Body of pancreas (tissue), 4 donors: ENCODE measurements around the gene HOXD4. TPM values are rescaled to one million over a fixed set of nuclear protein-coding genes. Genes with fewer than 3 reads are reported as not detected.

Experiments used
- ATAC-seq: fragments of 150-250 bp; one replicate; pipeline ENCODE4 v1.9.1; 2016
- DNase-seq, 4 donors: peaks; one replicate each; pipeline ENCODE4 v3.0.0-alpha.2; 2019
- H3K27ac ChIP-seq, 4 donors: fragments of 200-600 bp; sonication (generic); 1 replicate in 3 of 4; 2 replicates in 1 of 4; pipeline versions ENCODE4 v1.5.1 to v1.6.1; 2016 to 2019; ENCODE audit warnings: mild to moderate bottlenecking in 1 of 4, mixed read lengths in 1 of 4, moderate library complexity in 1 of 4
- H3K27me3 ChIP-seq, 2 donors: fragments of 200-600 bp; sonication (generic); one replicate each; pipeline ENCODE4 v1.6.0; 2016; ENCODE audit warnings: mild to moderate bottlenecking in 1 of 2
- H3K36me3 ChIP-seq, 2 donors: fragments of 200-600 bp; sonication (generic); replicated peaks in 1 of 2; 2 replicates each; pipeline ENCODE4 v1.5.1; 2016; ENCODE audit warnings: low read depth in 2 of 2; ENCODE audit not compliant: insufficient read depth in 1 of 2
- H3K4me1 ChIP-seq: fragments of 200-600 bp; sonication (generic); one replicate; pipeline ENCODE4 v1.6.0; 2016
- H3K4me3 ChIP-seq, 2 donors: fragments of 200-600 bp; sonication (generic); 1 replicate in 1 of 2; 2 replicates in 1 of 2; pipeline ENCODE4 v1.5.1; 2016 to 2019
- H3K9me3 ChIP-seq, 3 donors: fragments of 200-600 bp; sonication (generic); 1 replicate in 2 of 3; 2 replicates in 1 of 3; pipeline ENCODE4 v1.5.1; 2016
- CTCF ChIP-seq, 7 experiments: fragments of 450-650 bp in 4 of 7; fragments of 200-600 bp in 3 of 7; sonication (generic) in 3 of 7; IDR thresholded peaks; one replicate each; pipeline ENCODE4 v1.5.1; 2016 to 2019; ENCODE audit warnings: antibody characterized with exemption in 7 of 7
- POLR2A ChIP-seq, 3 donors: fragments of 450-650 bp; IDR thresholded peaks; one replicate each; pipeline ENCODE4 v1.6.1; 2016; ENCODE audit warnings: antibody characterized with exemption in 3 of 3, mild to moderate bottlenecking in 2 of 3
- WGBS, 2 donors: methylation state at CpG; one replicate each; pipeline ENCODE4 v1.1.5; 2017; 5-methylcytosine and 5-hydroxymethylcytosine counted together
- intact Hi-C: fragments of 100-400 bp; cut with DNase I; formaldehyde crosslinking; loops from one replicate; pipeline ENCODE4 v1.15.1; 2023
- total RNA-seq, 2 donors: library from RNA; depleted of rRNA; stranded (reverse); fragments of >200 nt; gene quantifications; one replicate each; pipeline ENCODE4 v1.1.0, GENCODE V29; 2016

The HOXD4 gene
- total RNA-seq, 2 donors from 2014 or later, result 0.78 TPM; not detected in 1

DNA sequence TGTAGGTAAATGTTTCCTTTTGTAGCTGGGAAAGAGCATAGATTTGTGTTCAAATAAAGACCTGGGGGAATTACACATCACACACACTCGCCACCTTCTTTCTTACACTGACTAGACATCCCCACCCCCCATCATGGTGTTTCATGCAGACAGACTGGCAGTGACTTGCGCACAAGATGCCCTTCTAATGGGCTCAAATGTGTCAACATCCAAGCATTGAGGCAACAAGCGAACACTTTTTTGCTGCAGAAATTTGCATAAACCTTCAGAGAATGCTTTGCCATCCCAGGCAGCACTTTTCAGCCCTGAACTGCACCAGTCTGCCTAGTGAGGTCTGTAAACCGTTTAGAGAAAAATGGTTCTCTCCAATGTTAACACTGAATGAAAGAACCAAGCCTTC lies 17.3 kb upstream of the HOXD4 start:
- intact Hi-C loops, result no loop called here
- Histone ChIP-seq H3K36me3 (no peaks in the 10 kb centered on the region), H3K4me1 (peaks cover 25% of the 10 kb centered on the region), H3K27ac (no peak overlapping the region), H3K9me3 (no peaks in the 10 kb centered on the region), H3K4me3 (no peak overlapping the region), H3K27me3 (peaks cover 0 to 81% of the 10 kb centered on the region in 2 donors)
- WGBS, 2 donors, result 21 to 32% methylated on average over 4 of the region's 4 CpGs
- ATAC-seq, result no peak
- TF ChIP-seq CTCF (IDR thresholded peaks at IDR 0.05) (no peak), POLR2A (IDR thresholded peaks at IDR 0.05) (no peak)
- DNase-seq, result no peak

DNA sequence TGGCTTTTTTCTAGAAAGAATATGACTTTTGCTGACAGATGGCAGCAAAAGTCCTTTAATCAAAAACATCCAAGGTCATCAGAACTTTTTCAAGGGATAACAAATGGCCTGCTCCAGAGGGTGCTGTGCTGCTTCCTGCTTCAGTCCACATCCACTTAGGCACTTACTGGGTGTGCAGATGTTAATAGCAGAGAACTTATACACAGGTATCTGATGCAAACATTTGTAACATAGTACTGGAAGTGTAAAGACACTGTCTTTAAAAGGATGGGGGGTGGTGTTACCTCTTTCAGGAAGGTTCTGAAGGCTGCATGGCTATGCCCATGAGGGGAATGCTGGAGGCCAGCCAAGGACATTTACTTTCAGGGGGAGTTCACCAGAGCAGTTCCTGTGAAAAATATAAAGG lies 16.3 kb upstream of the HOXD4 start:
- TF ChIP-seq POLR2A (IDR thresholded peaks at IDR 0.05) (no peak), CTCF (IDR thresholded peaks at IDR 0.05) (peak in 1 of 7 experiments; percentile 5)
- Histone ChIP-seq H3K27me3 (peaks cover 0 to 80% of the 10 kb centered on the region in 2 donors), H3K4me3 (no peak overlapping the region), H3K9me3 (no peaks in the 10 kb centered on the region), H3K36me3 (no peaks in the 10 kb centered on the region), H3K4me1 (peaks cover 22% of the 10 kb centered on the region), H3K27ac (no peak overlapping the region)
- intact Hi-C loops, result no loop called here
- DNase-seq (no peak), ATAC-seq (no peak)

DNA sequence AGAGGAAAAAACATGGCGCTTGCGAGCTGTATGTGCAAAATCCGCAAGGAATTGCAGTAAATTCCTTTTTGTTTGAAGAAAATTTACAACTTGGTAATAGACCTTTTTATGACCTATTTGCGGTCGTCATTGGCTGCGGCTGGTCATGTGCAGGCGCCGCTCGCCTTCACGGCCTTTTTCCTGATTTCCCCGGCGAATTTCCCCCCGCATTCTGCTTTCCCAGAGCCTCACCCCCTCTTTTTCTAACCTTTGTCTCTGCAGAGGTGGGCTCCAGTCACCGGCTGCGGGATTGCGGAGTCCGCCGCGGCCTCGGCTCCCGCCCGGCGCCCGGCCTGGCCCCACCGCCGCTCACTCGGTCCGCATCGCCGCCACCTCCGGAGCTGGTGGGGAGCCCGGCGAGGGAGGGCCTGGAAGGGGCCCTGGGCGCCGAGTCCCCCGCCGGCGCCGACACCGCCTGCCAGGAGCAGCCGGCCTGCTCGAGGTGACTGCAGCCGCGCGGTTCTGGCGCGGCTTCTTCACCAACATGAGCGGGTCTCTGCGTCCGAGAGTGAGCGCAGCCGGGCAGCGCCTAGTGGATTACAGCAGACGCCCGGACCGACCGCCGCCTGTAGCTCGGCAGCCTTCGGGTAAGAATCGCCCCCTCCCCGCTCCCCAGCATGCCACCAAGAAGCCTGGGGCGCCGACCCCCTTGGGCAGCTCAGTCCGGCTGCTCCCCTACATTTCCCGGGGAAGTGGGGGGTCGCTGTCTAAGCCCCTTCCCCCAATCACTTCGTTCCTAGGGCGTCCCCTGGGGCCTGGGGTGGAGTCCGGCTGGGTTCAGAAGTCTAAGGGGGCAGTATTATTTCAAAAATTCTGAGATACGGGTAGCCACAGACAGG lies 14.7 kb upstream of the HOXD4 start:
- Histone ChIP-seq H3K27ac (peak overlapping the region in 3 of 4 donors; percentile 24 to 38 (median 24)), H3K4me1 (peaks cover 26% of the 10 kb centered on the region), H3K36me3 (no peaks in the 10 kb centered on the region), H3K9me3 (no peaks in the 10 kb centered on the region), H3K27me3 (peaks cover 0 to 65% of the 10 kb centered on the region in 2 donors), H3K4me3 (no peak overlapping the region)
- intact Hi-C loops, result no loop called here
- DNase-seq (no peak), ATAC-seq (no peak)
- TF ChIP-seq POLR2A (IDR thresholded peaks at IDR 0.05) (no peak), CTCF (IDR thresholded peaks at IDR 0.05) (no peak)
- WGBS, 2 donors, result 2 to 7% methylated on average over 14 to 69 of the region's 71 CpGs

DNA sequence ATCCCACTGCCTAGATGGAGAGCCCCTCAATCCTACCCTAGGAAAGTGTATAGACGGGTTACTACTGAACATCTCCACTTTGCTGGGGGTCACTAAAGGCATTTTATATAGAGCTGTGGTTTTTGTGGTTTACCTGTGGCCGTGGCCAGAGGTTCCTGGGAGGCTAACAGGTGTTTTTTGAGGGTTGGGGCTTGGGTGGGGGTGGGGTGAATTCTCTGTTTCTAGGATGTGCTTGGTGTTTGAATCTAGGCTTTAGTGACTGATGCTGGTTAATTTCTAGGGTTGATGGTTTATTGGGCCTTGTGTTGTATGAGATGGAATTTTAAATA lies 14.1 kb upstream of the HOXD4 start:
- ATAC-seq, result no peak
- Histone ChIP-seq H3K36me3 (no peaks in the 10 kb centered on the region), H3K27ac (no peak overlapping the region), H3K27me3 (peaks cover 0 to 61% of the 10 kb centered on the region in 2 donors), H3K9me3 (no peaks in the 10 kb centered on the region), H3K4me3 (no peak overlapping the region), H3K4me1 (peaks cover 26% of the 10 kb centered on the region)
- intact Hi-C loops, result no loop called here
- 12% methylated on average over 2 of the region's 2 CpGs for WGBS, 2 donors
- no peak for TF ChIP-seq POLR2A (IDR thresholded peaks at IDR 0.05)
- no peak for TF ChIP-seq CTCF (IDR thresholded peaks at IDR 0.05)
- DNase-seq, result no peak

- Histone ChIP-seq H3K27ac (no peak overlapping the region), H3K36me3 (no peaks in the 10 kb centered on the region), H3K4me1 (peaks cover 26% of the 10 kb centered on the region), H3K9me3 (no peaks in the 10 kb centered on the region), H3K4me3 (no peak overlapping the region), H3K27me3 (peaks cover 0 to 55% of the 10 kb centered on the region in 2 donors)
- ATAC-seq (no peak), DNase-seq (no peak)
- 31 to 37% methylated on average over 8 of the region's 8 CpGs for WGBS, 2 donors
- intact Hi-C loops, result no loop called here
- TF ChIP-seq POLR2A (IDR thresholded peaks at IDR 0.05) (no peak), CTCF (IDR thresholded peaks at IDR 0.05) (no peak)
Measured at GRCh38 chr2:176137906-176138305, 13.4 kb upstream of the HOXD4 start.
